GM12875 (cell line): ENCODE results near the gene ZNF736.
"Not testable (repeated sequence)": the region's sequence is repeated elsewhere in the genome, so short reads cannot be mapped to it uniquely, and the experiment has no call there.

Experiments used
- H3K4me3 ChIP-seq: one replicate; pipeline ENCODE4 v1.5.1; 2011; ENCODE audit warnings: low read depth, low read length, control low read depth
- TF ChIP-seq, protein P1 (sequence below): IDR thresholded peaks from 2 replicates; pipeline ENCODE4 v1.5.1; 2011; ENCODE audit warnings: low read depth, mild to moderate bottlenecking, control low read depth, inconsistent platforms, low read length, moderate library complexity, borderline replicate concordance; ENCODE audit not compliant: insufficient read depth

ZNF736 gene

GRCh38 chr7:64313740-64314491, at the start of gene ZNF736:
Gene ZNF736 (plus strand): TSS chr7:64313961. CDS start chr7:64314151, 190 bp downstream.
- TF ChIP-seq, protein P1, sequence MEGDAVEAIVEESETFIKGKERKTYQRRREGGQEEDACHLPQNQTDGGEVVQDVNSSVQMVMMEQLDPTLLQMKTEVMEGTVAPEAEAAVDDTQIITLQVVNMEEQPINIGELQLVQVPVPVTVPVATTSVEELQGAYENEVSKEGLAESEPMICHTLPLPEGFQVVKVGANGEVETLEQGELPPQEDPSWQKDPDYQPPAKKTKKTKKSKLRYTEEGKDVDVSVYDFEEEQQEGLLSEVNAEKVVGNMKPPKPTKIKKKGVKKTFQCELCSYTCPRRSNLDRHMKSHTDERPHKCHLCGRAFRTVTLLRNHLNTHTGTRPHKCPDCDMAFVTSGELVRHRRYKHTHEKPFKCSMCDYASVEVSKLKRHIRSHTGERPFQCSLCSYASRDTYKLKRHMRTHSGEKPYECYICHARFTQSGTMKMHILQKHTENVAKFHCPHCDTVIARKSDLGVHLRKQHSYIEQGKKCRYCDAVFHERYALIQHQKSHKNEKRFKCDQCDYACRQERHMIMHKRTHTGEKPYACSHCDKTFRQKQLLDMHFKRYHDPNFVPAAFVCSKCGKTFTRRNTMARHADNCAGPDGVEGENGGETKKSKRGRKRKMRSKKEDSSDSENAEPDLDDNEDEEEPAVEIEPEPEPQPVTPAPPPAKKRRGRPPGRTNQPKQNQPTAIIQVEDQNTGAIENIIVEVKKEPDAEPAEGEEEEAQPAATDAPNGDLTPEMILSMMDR, result no peak
- H3K4me3 ChIP-seq, result peak within 1 kb of the TSS; percentile 97

DNA sequence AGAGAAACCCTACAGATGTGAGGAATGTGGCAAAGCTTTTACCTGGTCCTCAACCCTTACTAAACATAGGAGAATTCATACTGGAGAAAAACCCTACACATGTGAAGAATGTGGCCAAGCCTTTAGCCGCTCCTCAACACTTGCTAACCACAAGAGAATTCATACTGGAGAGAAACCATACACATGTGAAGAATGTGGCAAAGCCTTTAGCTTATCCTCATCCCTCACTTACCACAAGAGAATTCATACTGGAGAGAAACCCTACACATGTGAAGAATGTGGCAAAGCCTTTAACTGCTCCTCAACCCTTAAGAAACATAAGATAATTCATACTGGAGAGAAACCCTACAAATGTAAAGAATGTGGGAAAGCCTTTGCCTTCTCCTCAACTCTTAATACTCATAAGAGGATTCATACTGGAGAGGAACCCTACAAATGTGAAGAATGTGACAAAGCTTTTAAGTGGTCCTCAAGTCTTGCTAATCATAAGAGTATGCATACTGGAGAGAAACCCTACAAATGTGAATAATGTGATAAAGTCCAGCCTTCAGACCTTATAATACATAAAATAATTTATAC, 47.3 kb upstream of the ZNF736 start:
- TF ChIP-seq, protein P1, result no peak
- H3K4me3 ChIP-seq, result no peak overlapping the region

GRCh38 chr7:64277630-64278029, 36.1 kb upstream of the ZNF736 start:
- H3K4me3 ChIP-seq, result no peak overlapping the region
- TF ChIP-seq, protein P1, result no peak

GRCh38 chr7:64294701-64295420, 18.9 kb upstream of the ZNF736 start:
- no peak overlapping the region for H3K4me3 ChIP-seq
- TF ChIP-seq, protein P1, result no peak

DNA sequence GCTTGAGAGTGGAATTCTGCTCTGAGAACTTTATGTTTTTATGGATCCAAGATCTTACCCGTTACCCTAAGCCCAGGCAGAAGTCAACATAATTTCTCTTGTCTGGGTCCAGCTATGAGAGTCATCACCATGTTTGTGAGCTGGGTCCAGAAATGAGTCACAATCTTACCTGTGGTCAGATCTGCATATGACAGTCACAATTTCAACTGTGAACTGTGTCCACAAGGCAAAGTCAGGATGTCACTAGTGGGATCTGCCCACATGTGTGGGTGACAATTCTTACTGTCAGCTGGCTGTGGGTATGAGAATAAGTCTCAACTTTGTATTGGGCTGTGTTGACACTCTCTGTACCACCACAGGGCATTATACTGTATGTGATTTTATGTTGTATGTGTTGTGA, 16.3 kb upstream of the ZNF736 start:
- H3K4me3 ChIP-seq, result not testable (repeated sequence)

DNA sequence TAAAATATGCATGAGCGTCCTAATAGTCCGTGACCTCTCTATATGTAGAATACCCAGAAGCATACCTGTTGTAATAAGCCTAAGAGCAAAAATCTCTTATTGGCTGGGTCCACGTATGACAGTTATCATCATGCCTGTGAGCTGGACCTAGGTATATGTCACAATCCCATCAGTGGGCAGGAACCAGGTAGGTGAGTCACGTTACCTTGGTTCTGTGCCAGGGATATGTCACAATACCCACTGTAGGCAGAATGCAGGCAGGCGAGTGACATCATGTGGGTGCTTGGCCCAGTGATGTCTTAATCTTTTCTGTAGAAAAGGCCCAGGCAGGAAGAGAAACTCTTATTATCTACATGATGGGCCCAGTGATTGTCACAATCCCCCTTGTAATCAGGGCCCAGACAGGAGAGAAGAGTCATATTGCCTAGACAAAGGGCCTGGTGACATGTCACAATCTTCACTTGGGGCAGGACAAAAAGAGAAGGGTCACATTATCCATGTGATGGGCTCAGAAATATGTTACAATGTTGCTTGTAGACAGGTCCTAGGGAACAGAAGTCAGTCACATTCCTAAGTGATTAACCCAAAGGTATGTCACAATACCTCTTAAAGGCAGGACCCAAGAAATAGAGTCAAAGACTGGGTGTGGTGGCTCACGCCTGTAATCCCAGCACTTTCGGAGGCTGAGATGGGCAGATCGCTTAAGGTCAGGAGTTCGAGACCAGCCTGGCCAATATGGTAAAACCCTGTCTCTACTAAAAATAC, 12.9 kb upstream of the ZNF736 start:
- TF ChIP-seq, protein P1, result no peak

More for the DNA sequence above, 12.9 kb upstream of the ZNF736 start:
- no peak overlapping the region for H3K4me3 ChIP-seq
